ENCODE data around the gene EXT2.

Gene EXT2

DNA sequence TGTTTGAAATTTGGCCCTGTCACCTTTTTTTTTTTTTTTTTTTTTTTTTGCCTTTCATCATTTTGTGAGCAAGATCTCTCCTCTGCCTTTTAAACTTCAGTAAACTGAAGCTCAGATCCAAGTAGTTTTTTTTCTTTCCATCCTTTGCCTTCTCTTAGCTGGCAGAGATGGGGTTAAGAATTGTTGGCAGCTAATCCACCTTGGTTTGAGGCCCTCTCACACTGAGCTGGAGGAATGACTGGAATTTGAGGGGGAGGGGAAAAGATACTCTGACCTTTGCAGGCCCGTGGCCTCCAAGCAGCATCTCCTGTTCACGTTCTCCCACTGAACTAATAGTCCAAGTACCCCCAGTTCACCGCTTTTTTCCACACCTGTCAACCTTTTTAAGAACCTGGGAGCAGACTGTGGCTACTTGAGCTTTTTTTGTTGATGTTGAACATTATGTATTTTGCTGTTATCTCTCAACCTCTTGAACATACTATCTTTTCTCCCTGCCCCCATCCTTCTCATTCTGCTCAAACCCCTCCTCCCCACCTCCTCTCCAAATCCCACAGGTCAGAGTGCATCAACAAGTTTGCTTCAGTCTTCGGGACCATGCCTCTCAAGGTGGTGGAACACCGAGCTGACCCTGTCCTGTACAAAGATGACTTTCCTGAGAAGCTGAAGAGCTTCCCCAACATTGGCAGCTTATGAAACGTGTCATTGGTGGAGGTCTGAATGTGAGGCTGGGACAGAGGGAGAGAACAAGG is 148.3 kb downstream of the EXT2 start:
- Histone ChIP-seq H3K36me3 (ENCODE audit: control insufficient read depth, insufficient read depth, low read length) (no peaks in the 10 kb centered on the region), H3K4me3 (ENCODE audit: low read length) (no peak overlapping the region), H3K9me3 (ENCODE audit: control insufficient read depth, low read length) (no peaks in the 10 kb centered on the region), H3K27me3 (ENCODE audit: control insufficient read depth, insufficient read depth, low read length) (no peaks in the 10 kb centered on the region), H3K4me1 (ENCODE audit: control insufficient read depth, insufficient read depth, low read length) (no peaks in the 10 kb centered on the region), H3K9ac (ENCODE audit: low read length) (no peak overlapping the region)

DNA sequence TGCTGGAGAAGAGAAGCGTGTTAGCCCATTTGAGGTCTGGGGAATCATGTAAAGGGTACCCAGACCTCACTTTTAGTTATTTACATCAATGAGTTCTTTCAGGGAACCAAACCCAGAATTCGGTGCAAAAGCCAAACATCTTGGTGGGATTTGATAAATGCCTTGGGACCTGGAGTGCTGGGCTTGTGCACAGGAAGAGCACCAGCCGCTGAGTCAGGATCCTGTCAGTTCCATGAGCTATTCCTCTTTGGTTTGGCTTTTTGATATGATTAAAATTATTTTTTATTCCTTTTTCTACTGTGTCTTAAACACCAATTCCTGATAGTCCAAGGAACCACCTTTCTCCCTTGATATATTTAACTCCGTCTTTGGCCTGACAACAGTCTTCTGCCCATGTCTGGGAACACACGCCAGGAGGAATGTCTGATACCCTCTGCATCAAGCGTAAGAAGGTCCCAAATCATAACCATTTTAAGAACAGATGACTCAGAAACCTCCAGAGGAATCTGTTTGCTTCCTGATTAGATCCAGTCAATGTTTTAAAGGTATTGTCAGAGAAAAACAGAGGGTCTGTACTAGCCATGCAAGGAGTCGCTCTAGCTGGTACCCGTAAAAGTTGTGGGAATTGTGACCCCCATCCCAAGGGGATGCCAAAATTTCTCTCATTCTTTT is 149.3 kb downstream of the EXT2 start:
- H3K9ac ChIP-seq (ENCODE audit: low read length), result no peak overlapping the region
- H3K36me3 ChIP-seq (ENCODE audit: control insufficient read depth, insufficient read depth, low read length), result no peaks in the 10 kb centered on the region
- H3K9me3 ChIP-seq (ENCODE audit: control insufficient read depth, low read length), result no peaks in the 10 kb centered on the region
- no peaks in the 10 kb centered on the region for H3K4me1 ChIP-seq (ENCODE audit: control insufficient read depth, insufficient read depth, low read length)
- H3K27me3 ChIP-seq (ENCODE audit: control insufficient read depth, insufficient read depth, low read length), result no peaks in the 10 kb centered on the region
- no peak overlapping the region for H3K4me3 ChIP-seq (ENCODE audit: low read length)

DNA sequence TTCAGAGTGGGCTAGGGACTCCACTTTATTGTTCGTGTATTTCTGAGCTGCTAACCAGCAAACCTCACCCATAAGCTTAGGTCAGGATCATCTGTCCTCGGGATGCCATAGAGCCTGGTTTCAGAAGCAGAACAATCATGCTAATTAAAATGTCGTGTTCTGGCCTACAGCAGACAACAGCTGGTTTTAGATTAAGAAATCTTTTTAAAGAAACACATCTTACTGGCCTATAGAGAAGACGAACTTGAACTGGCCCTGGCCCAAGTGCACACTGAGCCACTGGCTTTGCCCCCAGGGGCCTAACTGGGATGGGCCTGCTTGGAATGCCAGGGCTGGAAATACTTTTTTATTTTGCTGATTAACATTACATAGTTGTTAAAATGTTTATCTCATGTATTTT is 151.2 kb downstream of the EXT2 start:
- no peaks in the 10 kb centered on the region for H3K27me3 ChIP-seq (ENCODE audit: control insufficient read depth, insufficient read depth, low read length)
- H3K9me3 ChIP-seq (ENCODE audit: control insufficient read depth, low read length), result no peaks in the 10 kb centered on the region
- H3K4me3 ChIP-seq (ENCODE audit: low read length), result no peak overlapping the region
- H3K36me3 ChIP-seq (ENCODE audit: control insufficient read depth, insufficient read depth, low read length), result no peaks in the 10 kb centered on the region
- H3K4me1 ChIP-seq (ENCODE audit: control insufficient read depth, insufficient read depth, low read length), result no peaks in the 10 kb centered on the region
- no peak overlapping the region for H3K9ac ChIP-seq (ENCODE audit: low read length)

DNA sequence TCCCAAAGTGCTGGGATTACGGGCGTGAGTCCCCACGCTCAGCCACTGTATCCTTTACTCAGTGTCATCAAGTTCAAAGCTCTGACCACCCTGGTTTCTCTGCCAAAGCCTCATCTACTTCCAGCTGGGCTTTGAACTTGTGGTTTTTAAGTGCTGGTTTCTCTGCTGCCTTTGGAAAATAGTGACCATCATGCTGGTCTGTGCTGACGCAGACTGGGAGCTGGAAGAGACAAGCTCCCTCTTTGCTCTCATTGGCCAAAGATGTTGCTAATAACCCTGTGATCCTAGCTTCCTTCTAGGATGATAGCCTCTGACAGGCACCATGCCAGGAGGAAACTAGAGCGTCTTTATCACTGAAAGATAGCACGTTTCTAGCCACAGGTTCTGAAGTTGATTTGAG is 152.0 kb downstream of the EXT2 start:
- Histone ChIP-seq H3K4me1 (ENCODE audit: control insufficient read depth, insufficient read depth, low read length) (no peaks in the 10 kb centered on the region), H3K4me3 (ENCODE audit: low read length) (no peak overlapping the region)

DNA sequence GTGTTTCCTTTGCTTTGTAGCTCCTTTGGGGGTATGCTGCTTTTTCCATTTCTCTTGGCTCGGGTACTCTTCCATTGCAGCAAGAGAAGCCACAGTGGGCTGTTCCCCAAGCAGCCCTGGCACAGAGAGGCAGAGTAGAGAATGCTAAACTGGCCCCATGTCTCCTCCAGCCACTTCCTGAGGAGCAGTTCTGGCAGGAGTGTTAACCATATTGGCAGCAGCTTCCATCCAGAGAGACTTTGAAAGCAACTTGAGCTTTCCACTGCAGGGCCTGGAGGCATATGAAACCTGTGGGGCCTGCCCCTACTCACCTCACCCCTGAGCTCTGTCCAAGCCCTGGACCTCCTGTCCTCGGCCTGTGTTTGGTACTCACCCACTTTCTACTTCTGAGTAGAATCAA is 152.6 kb downstream of the EXT2 start:
- Histone ChIP-seq H3K36me3 (ENCODE audit: control insufficient read depth, insufficient read depth, low read length) (no peaks in the 10 kb centered on the region), H3K4me1 (ENCODE audit: control insufficient read depth, insufficient read depth, low read length) (no peaks in the 10 kb centered on the region), H3K9me3 (ENCODE audit: control insufficient read depth, low read length) (peaks cover 5% of the 10 kb centered on the region)

More for the DNA sequence above, 152.0 kb downstream of the EXT2 start:
- H3K9ac ChIP-seq (ENCODE audit: low read length), result no peak overlapping the region
- H3K9me3 ChIP-seq (ENCODE audit: control insufficient read depth, low read length), result no peaks in the 10 kb centered on the region
- no peaks in the 10 kb centered on the region for H3K27me3 ChIP-seq (ENCODE audit: control insufficient read depth, insufficient read depth, low read length)
- H3K36me3 ChIP-seq (ENCODE audit: control insufficient read depth, insufficient read depth, low read length), result no peaks in the 10 kb centered on the region

DNA sequence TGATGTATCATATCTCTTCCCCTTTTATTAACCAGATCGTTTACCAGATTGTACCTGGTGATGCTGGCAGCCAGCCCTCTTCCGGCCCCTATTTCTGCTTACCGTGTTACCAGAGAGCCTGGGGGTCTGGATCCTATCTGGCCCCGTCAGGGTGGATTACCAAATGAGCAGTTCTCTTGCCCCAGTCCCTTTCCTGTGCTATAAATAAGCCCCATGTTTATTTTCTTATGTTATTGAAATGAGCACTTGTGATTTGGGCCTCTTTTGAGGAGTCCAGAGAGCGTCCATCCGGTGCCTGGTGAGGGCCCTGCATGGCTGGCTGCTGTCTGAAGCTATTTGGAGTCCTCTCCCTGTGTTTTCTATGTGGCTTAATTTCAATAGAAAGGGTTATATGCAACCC is 154.9 kb downstream of the EXT2 start:
- Histone ChIP-seq H3K9ac (ENCODE audit: low read length) (no peak overlapping the region), H3K9me3 (ENCODE audit: control insufficient read depth, low read length) (peaks cover 6% of the 10 kb centered on the region), H3K4me3 (ENCODE audit: low read length) (no peak overlapping the region), H3K36me3 (ENCODE audit: control insufficient read depth, insufficient read depth, low read length) (no peaks in the 10 kb centered on the region), H3K27me3 (ENCODE audit: control insufficient read depth, insufficient read depth, low read length) (no peaks in the 10 kb centered on the region), H3K4me1 (ENCODE audit: control insufficient read depth, insufficient read depth, low read length) (no peaks in the 10 kb centered on the region)

More for the DNA sequence above, 152.6 kb downstream of the EXT2 start:
- Histone ChIP-seq H3K9ac (ENCODE audit: low read length) (no peak overlapping the region), H3K27me3 (ENCODE audit: control insufficient read depth, insufficient read depth, low read length) (no peaks in the 10 kb centered on the region), H3K4me3 (ENCODE audit: low read length) (no peak overlapping the region)

DNA sequence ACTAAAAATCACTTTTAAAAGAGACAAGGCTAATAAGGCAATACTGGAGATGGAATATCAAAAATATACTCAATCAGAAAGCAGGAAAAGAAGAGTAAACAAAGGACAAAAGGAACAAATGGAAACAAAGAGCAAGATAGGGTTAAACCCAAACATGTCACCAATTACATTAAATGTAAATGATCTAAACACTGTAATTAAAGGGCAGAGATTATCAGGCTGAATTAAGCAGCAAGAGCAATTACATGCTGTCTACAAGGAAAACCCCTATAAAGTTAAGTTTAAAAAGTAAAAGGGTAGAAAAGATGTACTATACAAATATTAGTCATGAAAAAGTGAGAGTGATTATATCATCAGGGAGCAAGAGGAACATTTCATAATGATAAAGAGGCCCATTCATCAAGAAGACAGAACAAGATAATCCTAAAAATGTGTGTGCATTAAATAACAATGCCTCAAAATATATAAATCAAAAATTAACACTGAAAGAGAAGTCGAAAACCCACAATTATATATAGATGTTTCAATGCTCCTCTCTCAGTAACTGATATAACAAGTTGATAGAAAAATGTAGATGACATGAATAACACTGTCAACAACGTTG is 157.6 kb downstream of the EXT2 start:
- Histone ChIP-seq H3K36me3 (ENCODE audit: control insufficient read depth, insufficient read depth, low read length) (no peaks in the 10 kb centered on the region), H3K4me1 (ENCODE audit: control insufficient read depth, insufficient read depth, low read length) (no peaks in the 10 kb centered on the region), H3K9me3 (ENCODE audit: control insufficient read depth, low read length) (peaks cover 6% of the 10 kb centered on the region), H3K9ac (ENCODE audit: low read length) (no peak overlapping the region), H3K27me3 (ENCODE audit: control insufficient read depth, insufficient read depth, low read length) (no peaks in the 10 kb centered on the region), H3K4me3 (ENCODE audit: low read length) (no peak overlapping the region)

DNA sequence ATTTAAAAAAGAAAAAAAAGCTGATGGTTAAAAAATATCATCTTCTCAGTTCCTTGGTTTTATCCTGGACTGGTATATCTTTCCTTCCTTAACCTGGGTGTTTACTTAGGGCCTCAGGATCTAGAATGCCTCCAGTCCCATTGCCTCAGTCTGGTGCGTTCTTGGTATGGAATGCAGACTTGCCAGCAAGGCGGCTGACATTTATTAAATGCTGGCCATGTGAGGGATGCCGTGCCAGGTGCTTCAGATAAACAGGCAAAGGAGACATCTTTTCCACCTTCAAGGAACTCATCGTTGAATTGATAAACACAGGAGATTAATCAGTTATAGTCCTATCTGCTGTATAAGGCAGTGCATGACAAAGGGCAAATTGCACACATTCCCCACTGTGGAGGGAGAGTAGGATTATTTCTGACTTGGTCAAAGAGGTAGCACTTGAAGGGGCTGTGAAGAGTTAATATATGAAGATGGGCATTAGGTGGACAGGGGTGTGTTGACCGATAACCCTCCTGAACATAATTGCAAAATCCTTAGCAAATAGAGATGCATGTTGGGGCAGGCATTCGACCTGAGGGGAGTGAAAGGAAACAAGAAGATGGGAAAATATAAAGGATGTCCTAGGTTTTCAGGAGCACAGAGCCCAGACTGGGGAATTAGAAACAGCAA is 160.1 kb downstream of the EXT2 start:
- Histone ChIP-seq H3K4me3 (ENCODE audit: low read length) (no peak overlapping the region), H3K4me1 (ENCODE audit: control insufficient read depth, insufficient read depth, low read length) (no peaks in the 10 kb centered on the region), H3K27me3 (ENCODE audit: control insufficient read depth, insufficient read depth, low read length) (no peaks in the 10 kb centered on the region), H3K9me3 (ENCODE audit: control insufficient read depth, low read length) (peaks cover 6% of the 10 kb centered on the region), H3K9ac (ENCODE audit: low read length) (no peak overlapping the region), H3K36me3 (ENCODE audit: control insufficient read depth, insufficient read depth, low read length) (no peaks in the 10 kb centered on the region)

DNA sequence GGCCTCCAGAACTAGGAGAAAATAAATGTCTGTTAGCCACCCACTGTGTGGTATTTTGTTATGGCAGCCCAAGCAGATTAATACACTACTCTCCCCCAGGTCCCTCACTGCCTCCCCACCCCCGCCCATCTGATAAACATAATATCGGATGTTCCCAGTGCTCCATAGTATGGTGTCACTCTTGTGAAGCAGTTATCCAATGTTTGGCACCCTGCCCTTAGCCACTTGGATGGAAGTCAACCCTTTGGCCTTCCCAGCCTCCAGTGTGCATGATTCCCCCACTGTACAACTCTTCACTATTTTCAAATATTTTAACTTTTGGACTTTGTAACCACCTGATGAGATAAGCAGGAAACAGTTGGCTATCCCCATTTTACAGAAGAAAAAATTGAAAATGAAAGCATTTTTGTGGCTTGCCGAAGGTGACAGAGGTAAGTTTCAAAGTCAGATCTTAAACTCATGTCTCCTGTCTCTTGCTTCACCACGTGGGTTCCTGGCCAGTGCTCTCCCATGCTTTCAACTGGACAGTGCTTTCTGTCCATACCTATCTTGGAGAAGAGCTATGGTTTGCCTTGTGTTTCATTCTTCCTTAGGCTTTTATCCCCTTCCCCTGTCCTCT is 161.3 kb downstream of the EXT2 start:
- Histone ChIP-seq H3K27me3 (ENCODE audit: control insufficient read depth, insufficient read depth, low read length) (no peaks in the 10 kb centered on the region), H3K4me1 (ENCODE audit: control insufficient read depth, insufficient read depth, low read length) (no peaks in the 10 kb centered on the region), H3K36me3 (ENCODE audit: control insufficient read depth, insufficient read depth, low read length) (no peaks in the 10 kb centered on the region), H3K4me3 (ENCODE audit: low read length) (no peak overlapping the region), H3K9me3 (ENCODE audit: control insufficient read depth, low read length) (peaks cover 6% of the 10 kb centered on the region), H3K9ac (ENCODE audit: low read length) (no peak overlapping the region)

DNA sequence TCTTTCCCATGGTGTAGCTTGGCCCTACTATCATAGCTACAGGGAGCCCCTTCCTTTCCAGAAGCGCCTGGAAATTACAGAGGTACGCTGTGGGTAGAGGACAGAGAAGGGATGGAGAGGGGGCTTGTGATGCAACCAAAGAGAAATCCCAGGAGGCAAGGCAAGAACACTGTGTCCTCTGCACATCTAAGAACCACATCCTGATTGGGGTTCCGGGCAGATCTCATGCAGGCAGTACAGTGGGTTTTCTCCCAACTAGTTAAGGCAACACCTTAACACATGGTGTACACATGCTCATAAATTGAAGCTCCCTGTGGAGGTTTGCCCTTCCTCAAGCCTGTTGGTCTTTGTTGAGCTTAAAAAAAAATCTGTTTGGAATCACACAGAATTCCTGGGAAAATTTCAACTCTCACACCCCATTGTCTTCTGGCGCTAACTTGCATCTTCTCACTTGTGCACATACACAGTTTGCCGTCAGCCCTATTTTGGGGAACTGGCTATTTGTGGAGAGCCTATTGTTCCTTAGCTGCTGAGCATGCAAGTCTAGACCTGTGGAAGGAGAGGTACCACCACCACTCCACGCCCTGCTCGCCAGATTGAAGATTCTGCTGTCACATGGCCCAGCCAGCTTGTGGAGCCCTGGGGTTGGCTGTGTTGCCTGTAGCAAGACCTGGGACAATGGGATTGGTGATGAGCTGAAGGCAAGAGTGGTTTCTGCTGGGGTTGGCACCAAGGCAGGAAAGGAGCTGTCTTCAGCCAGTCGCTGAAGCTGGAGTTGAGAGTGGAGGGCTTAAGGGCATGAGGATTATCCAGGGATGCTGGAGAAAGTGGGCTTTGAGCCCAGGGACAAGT is 162.1 kb downstream of the EXT2 start:
- Histone ChIP-seq H3K4me1 (ENCODE audit: control insufficient read depth, insufficient read depth, low read length) (no peaks in the 10 kb centered on the region), H3K9ac (ENCODE audit: low read length) (no peak overlapping the region), H3K27me3 (ENCODE audit: control insufficient read depth, insufficient read depth, low read length) (peaks cover 3% of the 10 kb centered on the region), H3K9me3 (ENCODE audit: control insufficient read depth, low read length) (peaks cover 6% of the 10 kb centered on the region), H3K4me3 (ENCODE audit: low read length) (no peak overlapping the region), H3K36me3 (ENCODE audit: control insufficient read depth, insufficient read depth, low read length) (no peaks in the 10 kb centered on the region)

DNA sequence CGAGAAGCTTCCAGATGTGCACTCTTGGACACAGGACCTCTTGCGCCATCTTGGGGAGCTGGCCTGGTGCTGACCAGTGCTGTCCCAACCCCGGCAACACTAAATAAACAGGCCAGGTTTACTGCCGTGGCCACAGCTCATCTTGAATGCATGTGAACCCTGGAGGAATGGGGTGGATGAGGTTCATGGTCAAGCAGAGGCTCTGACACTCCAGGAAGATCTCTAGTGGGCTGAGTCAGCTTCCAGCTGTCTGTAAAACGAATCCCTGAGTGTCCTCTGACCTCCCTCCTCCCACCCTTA is 162.7 kb downstream of the EXT2 start:
- peaks cover 1% of the 10 kb centered on the region for H3K9me3 ChIP-seq (ENCODE audit: control insufficient read depth, low read length)
- no peak overlapping the region for H3K4me3 ChIP-seq (ENCODE audit: low read length)
- H3K4me1 ChIP-seq (ENCODE audit: control insufficient read depth, insufficient read depth, low read length), result no peaks in the 10 kb centered on the region
- H3K27me3 ChIP-seq (ENCODE audit: control insufficient read depth, insufficient read depth, low read length), result peaks cover 5% of the 10 kb centered on the region
- H3K9ac ChIP-seq (ENCODE audit: low read length), result no peak overlapping the region
- no peaks in the 10 kb centered on the region for H3K36me3 ChIP-seq (ENCODE audit: control insufficient read depth, insufficient read depth, low read length)

Measured in mucosa of stomach (tissue), 1 donor.